Hematopoietic multipotent progenitor cell treated with erythropoietin and hydrocortisone succinate and interleukin-3 and kit ligand, for 4 days (in vitro differentiated cells): Measurements from ENCODE around the gene TXNDC15.
"Not testable (repeated sequence)": the region's sequence is repeated elsewhere in the genome, so short reads cannot be mapped to it uniquely, and the experiment has no call there.

Experiments used
- DNase-seq: peaks from one replicate; pipeline ENCODE4 v3.0.0-alpha.2; 2015

TXNDC15 gene

GRCh38 chr5:134873987-134874830 lies at the start of gene TXNDC15:
Gene TXNDC15, plus strand, starts transcription at chr5:134874371. Its CDS starts 57 bp downstream, at chr5:134874428.
- peak; percentile 93 for DNase-seq

GRCh38 chr5:134824681-134825080 lies 49.5 kb upstream of the TXNDC15 start:
- no peak for DNase-seq

GRCh38 chr5:134825212-134825611 lies 49.0 kb upstream of the TXNDC15 start:
- DNase-seq: no peak

- no peak for DNase-seq
Observed at GRCh38 chr5:134833340-134834032, 40.7 kb upstream of the TXNDC15 start.

- no peak for DNase-seq
Observed at GRCh38 chr5:134835623-134836022, 38.5 kb upstream of the TXNDC15 start.

GRCh38 chr5:134837530-134838181 lies 36.5 kb upstream of the TXNDC15 start:
- no peak for DNase-seq

GRCh38 chr5:134838361-134838760 lies 35.8 kb upstream of the TXNDC15 start:
- DNase-seq: not testable (repeated sequence)

- no peak for DNase-seq
Observed at GRCh38 chr5:134840811-134841210, 33.4 kb upstream of the TXNDC15 start.

GRCh38 chr5:134844252-134844651 lies 29.9 kb upstream of the TXNDC15 start:
- DNase-seq: no peak

- no peak for DNase-seq
Observed at GRCh38 chr5:134845335-134845851, 28.8 kb upstream of the TXNDC15 start.

GRCh38 chr5:134845852-134846640 lies 28.1 kb upstream of the TXNDC15 start, which contains the start of gene C5orf24:
Gene C5orf24, plus strand, starts transcription at chr5:134845968. Its CDS starts 8,933 bp downstream, at chr5:134854901.
- DNase-seq: peak; percentile 98

- DNase-seq: peak; percentile 68
Observed at GRCh38 chr5:134846641-134846960, 27.6 kb upstream of the TXNDC15 start.

- not testable (repeated sequence) for DNase-seq
Observed at GRCh38 chr5:134849434-134849933, 24.7 kb upstream of the TXNDC15 start.

GRCh38 chr5:134851307-134851923 lies 22.8 kb upstream of the TXNDC15 start:
- peak; percentile 71 for DNase-seq

- DNase-seq: not testable (repeated sequence)
Observed at GRCh38 chr5:134856465-134856864, 17.7 kb upstream of the TXNDC15 start.

GRCh38 chr5:134857401-134857800 lies 16.8 kb upstream of the TXNDC15 start:
- DNase-seq: no peak

- no peak for DNase-seq
Observed at GRCh38 chr5:134864707-134865106, 9.5 kb upstream of the TXNDC15 start.

GRCh38 chr5:134873494-134873893 lies 677 bp upstream of the TXNDC15 start:
- peak; percentile 38 for DNase-seq

- peak; percentile 70 for DNase-seq
Observed at GRCh38 chr5:134874831-134875655, 872 bp downstream of the TXNDC15 start.

- peak; percentile 44 for DNase-seq
Observed at GRCh38 chr5:134877159-134877558, 3.0 kb downstream of the TXNDC15 start.

GRCh38 chr5:134878403-134878802 lies 4.2 kb downstream of the TXNDC15 start:
- DNase-seq: no peak
